Right ventricle myocardium inferior (tissue), 1 donor: Measurements from ENCODE around the gene MGME1. TPM values are rescaled to one million over a fixed set of nuclear protein-coding genes. Genes with fewer than 3 reads are reported as not detected.

Experiments
- ATAC-seq: fragments of 200-7000 bp; cut with Tn5 transposase; one replicate; pipeline ENCODE4 v1.9.1; 2020; ENCODE audit warnings: mild to moderate bottlenecking, moderate library complexity
- DNase-seq: peaks from one replicate; pipeline ENCODE4 v3.0.0; 2021; ENCODE audit errors: missing footprints
- intact Hi-C: fragments of 100-400 bp; cut with DNase I; formaldehyde crosslinking; loops from one replicate; pipeline ENCODE4 v1.11.0; 2022
- total RNA-seq: library from RNA; stranded (reverse); fragmentation: NEBNext Ultra II Directional; extraction: Animal tissue kit (Norgen Biotek cat#: 25700); gene quantifications from one replicate; pipeline ENCODE4 v1.2.1, GENCODE V29; 2021
- donor health status: DM: no; HTN: yes; CAD: no; lungs with severe emphysema.

Gene MGME1
- total RNA-seq, 1 donor from 2014 or later: 13.0 TPM

- no peak for ATAC-seq
- intact Hi-C loops: no loop called here
- no peak for DNase-seq
These were observed 70.2 kb downstream of the MGME1 start for GRCh38 chr20:18039063-18039462.

Other genes starting within 250 kb of the MGME1 start
- gene SNX5, start 224 bp upstream of the MGME1 start, total RNA-seq: 45.0 TPM
- not detected for gene OVOL2, start 88.9 kb downstream of the MGME1 start, total RNA-seq
- gene KAT14, start 168.8 kb downstream of the MGME1 start, total RNA-seq: 10.7 TPM
- 13.3 TPM for gene PET117, start 168.8 kb downstream of the MGME1 start, total RNA-seq